Measurements from ENCODE around the gene ARHGAP30.
"Not testable (repeated sequence)": the region's sequence is repeated elsewhere in the genome, so short reads cannot be mapped to it uniquely, and the experiment has no call there.

The ARHGAP30 gene

GRCh38 chr1:161069731-161070270, at the start of gene ARHGAP30:
Gene ARHGAP30 (minus strand): TSS chr1:161069891. CDS start chr1:161069624, 267 bp downstream.
- H3K4me3 ChIP-seq (replicated peaks; ENCODE audit: low read depth, low read length) = peak within 1 kb of the TSS; percentile 100
- DNase-seq (ENCODE audit: extremely low read depth, insufficient read length) = peak; percentile 87
- TF ChIP-seq CTCF (IDR thresholded peaks at IDR 0.05; ENCODE audit: insufficient read depth, low read length, poor library complexity, severe bottlenecking) = no peak
- H3K36me3 ChIP-seq (ENCODE audit: control insufficient read depth, insufficient read depth, low read length) = peaks cover 3% of the 10 kb centered on the region
- H3K27me3 ChIP-seq (replicated peaks; ENCODE audit: control insufficient read depth, insufficient read depth, low read length) = no peaks in the 10 kb centered on the region

GRCh38 chr1:161117759-161118581, 48.3 kb upstream of the ARHGAP30 start, which contains the start of the genes NIT1 and PFDN2:
Gene NIT1 (plus strand): TSS chr1:161118105. CDS start chr1:161118177, 72 bp downstream.
Gene PFDN2 (minus strand): TSS chr1:161118037. CDS start chr1:161118026, 11 bp downstream.
- no peaks in the 10 kb centered on the region for H3K27me3 ChIP-seq (replicated peaks; ENCODE audit: control insufficient read depth, insufficient read depth, low read length)
- peak within 1 kb of the TSS; percentile 80 for H3K4me3 ChIP-seq (replicated peaks; ENCODE audit: low read depth, low read length)
- H3K36me3 ChIP-seq (ENCODE audit: control insufficient read depth, insufficient read depth, low read length) = peaks cover 19% of the 10 kb centered on the region
- DNase-seq (ENCODE audit: extremely low read depth, insufficient read length) = peak; percentile 89
- no peak for TF ChIP-seq CTCF (IDR thresholded peaks at IDR 0.05; ENCODE audit: insufficient read depth, low read length, poor library complexity, severe bottlenecking)

- H3K4me3 ChIP-seq (replicated peaks; ENCODE audit: low read depth, low read length); DNase-seq (ENCODE audit: extremely low read depth, insufficient read length); H3K27me3 ChIP-seq (replicated peaks; ENCODE audit: control insufficient read depth, insufficient read depth, low read length): not testable (repeated sequence)
- H3K36me3 ChIP-seq (ENCODE audit: control insufficient read depth, insufficient read depth, low read length) = peaks cover 12% of the 10 kb centered on the region
Observed at GRCh38 chr1:161115961-161116360, 46.3 kb upstream of the ARHGAP30 start.

GRCh38 chr1:161115132-161115711, 45.5 kb upstream of the ARHGAP30 start:
- Histone ChIP-seq H3K27me3 (replicated peaks; ENCODE audit: control insufficient read depth, insufficient read depth, low read length) (no peaks in the 10 kb centered on the region), H3K36me3 (ENCODE audit: control insufficient read depth, insufficient read depth, low read length) (peaks cover 6% of the 10 kb centered on the region), H3K4me3 (replicated peaks; ENCODE audit: low read depth, low read length) (no peak overlapping the region)
- TF ChIP-seq CTCF (IDR thresholded peaks at IDR 0.05; ENCODE audit: insufficient read depth, low read length, poor library complexity, severe bottlenecking) = no peak
- no peak for DNase-seq (ENCODE audit: extremely low read depth, insufficient read length)

GRCh38 chr1:161114556-161114955, 44.9 kb upstream of the ARHGAP30 start:
- Histone ChIP-seq H3K4me3 (replicated peaks; ENCODE audit: low read depth, low read length) (no peak overlapping the region), H3K36me3 (ENCODE audit: control insufficient read depth, insufficient read depth, low read length) (peaks cover 4% of the 10 kb centered on the region), H3K27me3 (replicated peaks; ENCODE audit: control insufficient read depth, insufficient read depth, low read length) (no peaks in the 10 kb centered on the region)
- no peak for TF ChIP-seq CTCF (IDR thresholded peaks at IDR 0.05; ENCODE audit: insufficient read depth, low read length, poor library complexity, severe bottlenecking)
- DNase-seq (ENCODE audit: extremely low read depth, insufficient read length) = no peak

GRCh38 chr1:161113915-161114314, 44.2 kb upstream of the ARHGAP30 start:
- Histone ChIP-seq H3K27me3 (replicated peaks; ENCODE audit: control insufficient read depth, insufficient read depth, low read length) (no peaks in the 10 kb centered on the region), H3K4me3 (replicated peaks; ENCODE audit: low read depth, low read length) (no peak overlapping the region), H3K36me3 (ENCODE audit: control insufficient read depth, insufficient read depth, low read length) (peaks cover 3% of the 10 kb centered on the region)
- TF ChIP-seq CTCF (IDR thresholded peaks at IDR 0.05; ENCODE audit: insufficient read depth, low read length, poor library complexity, severe bottlenecking) = no peak
- DNase-seq (ENCODE audit: extremely low read depth, insufficient read length) = no peak
